ENCODE data around the gene SLC30A10.

DNA sequence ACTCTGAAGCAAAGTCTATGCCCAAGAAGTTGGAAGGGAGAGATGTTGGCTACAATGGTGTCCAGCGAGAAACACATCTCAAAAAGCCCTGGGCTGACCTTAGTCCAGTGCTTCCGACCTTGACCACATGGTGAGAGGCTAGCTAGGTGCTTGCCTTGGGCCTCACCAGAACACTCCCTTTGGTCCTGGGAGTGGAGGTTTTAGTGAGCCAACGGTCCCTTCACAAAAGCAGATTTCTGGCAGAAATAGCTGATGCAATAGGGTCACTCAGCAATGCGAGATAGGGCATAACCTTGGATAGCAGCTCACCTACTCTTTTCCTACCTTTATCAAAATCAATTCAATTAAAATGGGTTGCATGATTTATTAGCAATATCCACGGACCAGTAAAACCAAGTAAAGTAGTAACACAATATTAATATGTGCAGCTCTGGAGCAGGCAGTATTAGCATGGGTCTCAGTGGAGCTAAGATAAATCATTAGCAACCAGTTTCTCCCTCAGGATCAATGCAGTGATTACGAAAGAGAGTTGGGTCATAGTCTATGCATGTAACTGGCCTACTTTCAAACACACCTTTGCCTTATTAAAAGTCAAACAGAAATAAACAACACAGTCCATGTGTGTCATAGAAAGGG is 1.9 kb downstream of the SLC30A10 start:
- TF ChIP-seq, protein P1, sequence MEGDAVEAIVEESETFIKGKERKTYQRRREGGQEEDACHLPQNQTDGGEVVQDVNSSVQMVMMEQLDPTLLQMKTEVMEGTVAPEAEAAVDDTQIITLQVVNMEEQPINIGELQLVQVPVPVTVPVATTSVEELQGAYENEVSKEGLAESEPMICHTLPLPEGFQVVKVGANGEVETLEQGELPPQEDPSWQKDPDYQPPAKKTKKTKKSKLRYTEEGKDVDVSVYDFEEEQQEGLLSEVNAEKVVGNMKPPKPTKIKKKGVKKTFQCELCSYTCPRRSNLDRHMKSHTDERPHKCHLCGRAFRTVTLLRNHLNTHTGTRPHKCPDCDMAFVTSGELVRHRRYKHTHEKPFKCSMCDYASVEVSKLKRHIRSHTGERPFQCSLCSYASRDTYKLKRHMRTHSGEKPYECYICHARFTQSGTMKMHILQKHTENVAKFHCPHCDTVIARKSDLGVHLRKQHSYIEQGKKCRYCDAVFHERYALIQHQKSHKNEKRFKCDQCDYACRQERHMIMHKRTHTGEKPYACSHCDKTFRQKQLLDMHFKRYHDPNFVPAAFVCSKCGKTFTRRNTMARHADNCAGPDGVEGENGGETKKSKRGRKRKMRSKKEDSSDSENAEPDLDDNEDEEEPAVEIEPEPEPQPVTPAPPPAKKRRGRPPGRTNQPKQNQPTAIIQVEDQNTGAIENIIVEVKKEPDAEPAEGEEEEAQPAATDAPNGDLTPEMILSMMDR (IDR thresholded peaks at IDR 0.05; ENCODE audit: low read length) = no peak
- TF ChIP-seq EZH2 (optimal IDR thresholded peaks at IDR 0.05; ENCODE audit: low read depth, low read length) = no peak
- TF ChIP-seq EZH2phosphoT487 (IDR thresholded peaks at IDR 0.05; ENCODE audit: low read length) = no peak

Measured in MM.1S (cell line).